Common myeloid progenitor, CD34-positive (primary cell): ENCODE measurements around the gene ZNF827.

ENCODE experiments used
- CTCF ChIA-PET: fragments of 350-600 bp; sonication (Branson Sonifier 250); formaldehyde crosslinking; loops from one replicate; lab custom pipeline; 2021; ENCODE audit warnings: antibody characterized with exemption; lab: Charles Lee
- POLR2A ChIA-PET: fragments of 350-600 bp; sonication (Branson Sonifier 250); formaldehyde crosslinking; loops from one replicate; lab custom pipeline; 2021; ENCODE audit warnings: antibody characterized with exemption; lab: Charles Lee
- DNase-seq, 3 donors: peaks; one replicate each; pipeline versions ENCODE4 v3.0.0 to v3.0.0-alpha.2; 2013
- H3K27ac ChIP-seq, 2 experiments: 1 replicate in 1 of 2; 2 replicates in 1 of 2; pipeline ENCODE4 v1.7.0; 2013; ENCODE audit warnings: inconsistent platforms in 2 of 2, low read length in 2 of 2, mild to moderate bottlenecking in 2 of 2, low read depth in 1 of 2, moderate library complexity in 1 of 2; ENCODE audit not compliant: severe bottlenecking in 2 of 2, insufficient read depth in 1 of 2, poor library complexity in 1 of 2
- H3K27me3 ChIP-seq, 5 experiments: replicated peaks in 2 of 5; 1 replicate in 3 of 5; 2 replicates in 2 of 5; pipeline versions ENCODE4 v1.6.1 to v1.7.0; 2013; ENCODE audit warnings: low read length in 4 of 5, mild to moderate bottlenecking in 2 of 5, moderate library complexity in 2 of 5, inconsistent platforms in 1 of 5; ENCODE audit not compliant: insufficient read depth in 5 of 5, control insufficient read depth in 4 of 5
- H3K36me3 ChIP-seq, 4 experiments: 1 replicate in 2 of 4; 2 replicates in 2 of 4; pipeline versions ENCODE4 v1.6.1 to v1.7.0; 2013; ENCODE audit warnings: low read length in 3 of 4, control low read depth in 1 of 4, mild to moderate bottlenecking in 1 of 4; ENCODE audit not compliant: control insufficient read depth in 4 of 4, insufficient read depth in 4 of 4
- H3K4me1 ChIP-seq, 4 experiments: 1 replicate in 3 of 4; 2 replicates in 1 of 4; pipeline versions ENCODE4 v1.6.1 to v1.7.1; 2013; ENCODE audit warnings: low read length in 3 of 4, mild to moderate bottlenecking in 3 of 4, control low read depth in 1 of 4, inconsistent platforms in 1 of 4, moderate library complexity in 1 of 4; ENCODE audit not compliant: control insufficient read depth in 4 of 4, insufficient read depth in 4 of 4; ENCODE audit errors: control extremely low read depth in 1 of 4
- H3K4me3 ChIP-seq, 7 experiments: 1 replicate in 4 of 7; 2 replicates in 3 of 7; pipeline versions ENCODE4 v1.5.1 to v1.7.0; 2013; ENCODE audit warnings: mild to moderate bottlenecking in 7 of 7, low read length in 6 of 7, moderate library complexity in 6 of 7, inconsistent platforms in 2 of 7, low read depth in 2 of 7, control low read depth in 1 of 7; ENCODE audit not compliant: insufficient read depth in 4 of 7, control insufficient read depth in 1 of 7; ENCODE audit errors: extremely low read depth in 1 of 7
- H3K9me3 ChIP-seq, 5 experiments: 1 replicate in 4 of 5; 2 replicates in 1 of 5; pipeline versions ENCODE4 v1.6.1 to v1.7.1; 2013; ENCODE audit warnings: low read length in 4 of 5, mild to moderate bottlenecking in 2 of 5, inconsistent platforms in 1 of 5, low read depth in 1 of 5, moderate library complexity in 1 of 5; ENCODE audit not compliant: control insufficient read depth in 4 of 5, insufficient read depth in 2 of 5; ENCODE audit errors: control extremely low read depth in 1 of 5
- WGBS: methylation state at CpG from one replicate; pipeline ENCODE4 v1.1.5; 2013; ENCODE audit not compliant: insufficient coverage; 5-methylcytosine and 5-hydroxymethylcytosine counted together

ZNF827 gene

DNA sequence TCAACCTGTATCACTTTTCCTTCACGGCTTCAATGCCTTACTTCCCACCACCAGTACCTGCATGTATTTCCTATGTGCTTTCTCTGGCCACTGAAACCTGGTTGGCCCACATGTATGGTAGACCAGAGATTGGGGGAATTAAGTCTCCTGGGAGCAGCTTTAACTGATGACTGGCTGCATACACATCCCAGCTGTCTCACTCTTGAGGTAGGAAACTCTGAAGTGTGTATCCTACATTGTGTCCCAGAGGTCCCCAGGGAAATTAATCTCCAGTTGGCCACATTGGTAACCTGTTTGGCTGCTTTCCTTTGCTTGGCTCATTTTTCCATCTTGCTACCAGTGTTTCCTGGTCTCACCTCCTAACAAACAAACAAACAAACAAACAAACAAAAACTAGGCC lies 124.4 kb downstream of the ZNF827 start:
- no peak overlapping the region for H3K27ac ChIP-seq
- no CpG with 5 or more reads among the region's 1 CpG for whole genome bisulfite sequencing
- no peaks in the 10 kb centered on the region for H3K4me1 ChIP-seq
- no peaks in the 10 kb centered on the region for H3K27me3 ChIP-seq
- H3K4me3 ChIP-seq: no peak overlapping the region
- POLR2A ChIA-PET: no interaction called here
- H3K9me3 ChIP-seq: peaks cover 0 to 14% (median 8%) of the 10 kb centered on the region in 5 experiments
- CTCF ChIA-PET: no interaction called here
- no peak for DNase-seq
- H3K36me3 ChIP-seq: peaks cover 18 to 50% (median 36%) of the 10 kb centered on the region in 4 experiments

DNA sequence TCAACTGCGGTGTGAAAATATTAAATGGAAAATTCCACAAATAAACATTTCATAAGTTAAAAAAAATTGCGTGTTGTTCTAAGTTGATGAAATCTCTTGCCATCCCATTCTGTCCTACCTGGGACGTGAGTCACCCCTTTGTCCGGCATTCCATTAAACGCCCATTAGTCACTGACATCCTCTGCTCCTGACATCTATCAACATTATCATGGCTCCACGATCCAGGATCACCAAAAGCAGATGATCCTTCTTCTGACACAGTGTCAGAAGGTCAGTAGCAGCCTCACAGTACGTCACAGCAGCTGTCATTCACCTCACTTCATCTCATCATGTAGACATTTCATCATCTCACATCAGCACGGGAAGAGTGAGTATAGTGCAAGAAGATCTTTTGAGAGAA lies 125.7 kb downstream of the ZNF827 start:
- POLR2A ChIA-PET: no interaction called here
- peaks cover 16 to 52% (median 34%) of the 10 kb centered on the region in 4 experiments for H3K36me3 ChIP-seq
- H3K9me3 ChIP-seq: peaks cover 0 to 18% (median 8%) of the 10 kb centered on the region in 5 experiments
- no peak for DNase-seq
- WGBS: 95% methylated on average over 5 of the region's 8 CpGs
- no peaks in the 10 kb centered on the region for H3K27me3 ChIP-seq
- no peak overlapping the region for H3K4me3 ChIP-seq
- no peaks in the 10 kb centered on the region for H3K4me1 ChIP-seq
- no peak overlapping the region for H3K27ac ChIP-seq
- CTCF ChIA-PET: no interaction called here

DNA sequence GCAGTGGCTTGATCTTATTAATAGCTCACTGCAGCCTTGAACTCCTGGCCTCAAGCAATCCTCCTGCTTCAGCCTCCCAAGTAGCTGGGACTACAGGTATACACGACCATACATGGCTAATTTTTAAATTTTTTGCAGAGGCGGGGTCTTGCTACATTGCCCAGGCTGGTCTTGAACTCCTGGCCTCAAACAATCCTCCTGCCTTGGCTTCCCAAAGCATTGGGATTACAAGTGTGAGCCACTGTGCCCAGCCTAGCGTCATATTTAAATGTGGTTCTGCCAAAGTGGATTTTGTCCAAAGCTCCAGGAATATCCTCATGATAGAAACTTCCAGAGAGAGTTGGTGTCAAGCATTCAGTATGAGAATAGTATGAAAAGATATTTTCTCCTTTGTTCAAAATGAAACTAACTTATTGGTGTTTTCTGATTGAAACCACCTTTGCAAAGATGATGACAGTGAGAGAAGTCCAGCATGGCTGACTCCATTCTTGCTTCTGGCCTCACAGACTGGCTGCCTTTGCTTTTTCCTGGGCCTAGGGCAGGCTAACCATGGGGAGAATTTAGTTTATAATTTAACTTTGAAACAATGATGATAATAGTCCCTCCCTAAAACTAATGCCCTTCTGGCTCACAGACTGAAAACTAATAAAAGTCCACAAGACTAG lies 129.6 kb downstream of the ZNF827 start:
- CTCF ChIA-PET: interaction anchor here (0.8 kb wide), 1 partner anchor 11 kb away, joined by 3 read pairs; no protein-coding TSS in a partner anchor
- POLR2A ChIA-PET: no interaction called here

DNA sequence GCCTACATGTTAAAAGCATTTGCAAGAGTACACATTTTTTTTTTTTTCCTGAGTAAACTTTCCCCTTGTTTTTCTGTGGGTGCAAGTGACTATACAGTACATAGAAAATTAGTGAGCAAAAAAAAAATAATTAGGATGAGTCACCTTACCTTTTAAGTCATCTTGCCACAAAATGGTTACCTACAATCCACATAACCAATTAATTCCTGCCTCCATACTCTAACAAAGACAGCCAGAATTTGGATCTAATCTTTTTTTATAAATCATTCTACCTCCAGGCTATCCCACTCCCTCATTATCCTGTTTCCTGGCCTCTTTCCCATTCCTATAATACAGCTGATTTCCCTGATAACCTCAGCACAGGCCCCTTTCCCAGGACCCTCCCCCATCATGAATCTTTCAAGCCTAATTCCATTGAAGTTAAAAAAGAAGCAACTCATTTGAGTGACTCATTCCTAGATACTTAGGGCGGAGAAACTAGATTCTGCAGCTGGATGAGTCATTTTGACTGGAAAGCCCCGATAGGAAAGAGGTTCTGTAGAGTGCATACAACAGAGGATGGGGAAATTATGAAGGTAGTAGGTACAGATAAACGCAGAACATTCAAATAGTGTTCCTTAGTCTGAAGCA lies 130.5 kb downstream of the ZNF827 start:
- Histone ChIP-seq H3K9me3 (peaks cover 0 to 18% (median 8%) of the 10 kb centered on the region in 5 experiments), H3K4me3 (no peak overlapping the region), H3K27me3 (no peaks in the 10 kb centered on the region), H3K4me1 (no peaks in the 10 kb centered on the region), H3K36me3 (peaks cover 4 to 31% (median 18%) of the 10 kb centered on the region in 4 experiments), H3K27ac (no peak overlapping the region)
- DNase-seq: peak in 2 of 3 donors; percentile 46 to 60
- WGBS: 100% methylated on average over 2 of the region's 3 CpGs
- ChIA-PET CTCF (interaction anchor here (0.8 kb wide), 1 partner anchor 12 kb away, joined by 3 read pairs; no protein-coding TSS in a partner anchor), POLR2A (interaction anchor here (0.6 kb wide), 2 partner anchors 111 to 262 kb away, joined by 3 to 4 read pairs; no protein-coding TSS in a partner anchor)

More for the DNA sequence above, 129.6 kb downstream of the ZNF827 start:
- no peaks in the 10 kb centered on the region for H3K27me3 ChIP-seq
- H3K4me3 ChIP-seq: no peak overlapping the region
- peaks cover 0 to 18% (median 8%) of the 10 kb centered on the region in 5 experiments for H3K9me3 ChIP-seq
- H3K27ac ChIP-seq: no peak overlapping the region
- peaks cover 4 to 39% (median 23%) of the 10 kb centered on the region in 4 experiments for H3K36me3 ChIP-seq
- no peaks in the 10 kb centered on the region for H3K4me1 ChIP-seq
- DNase-seq: no peak
- 100% methylated on average over 3 of the region's 3 CpGs for WGBS

DNA sequence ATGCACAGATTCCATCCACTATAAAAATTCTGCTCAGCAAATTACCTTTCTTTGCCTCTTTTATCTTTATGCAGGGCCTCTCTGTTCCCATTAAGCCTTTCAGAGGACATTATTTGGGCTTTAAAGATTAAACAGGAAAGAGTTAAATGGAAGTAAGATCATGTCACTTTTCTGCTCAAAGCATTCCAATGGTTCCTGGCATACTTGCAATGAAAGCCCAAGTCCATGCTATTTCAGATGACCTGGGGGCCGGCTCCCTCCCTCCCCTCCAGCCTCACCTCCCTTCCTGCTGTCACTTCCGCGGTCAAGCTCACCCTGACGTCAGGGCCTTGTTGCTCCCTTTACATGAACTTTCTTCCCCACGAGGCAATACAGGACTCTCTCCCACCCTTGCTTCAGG lies 133.1 kb downstream of the ZNF827 start:
- WGBS: 67% methylated on average over 5 of the region's 5 CpGs
- peak in 1 of 3 donors; percentile 36 for DNase-seq
- POLR2A ChIA-PET: no interaction called here
- CTCF ChIA-PET: no interaction called here
- Histone ChIP-seq H3K27ac (no peak overlapping the region), H3K27me3 (no peaks in the 10 kb centered on the region), H3K4me1 (no peaks in the 10 kb centered on the region), H3K9me3 (peaks cover 0 to 15% (median 8%) of the 10 kb centered on the region in 5 experiments), H3K4me3 (no peak overlapping the region), H3K36me3 (peaks cover 2 to 14% (median 9%) of the 10 kb centered on the region in 4 experiments)

DNA sequence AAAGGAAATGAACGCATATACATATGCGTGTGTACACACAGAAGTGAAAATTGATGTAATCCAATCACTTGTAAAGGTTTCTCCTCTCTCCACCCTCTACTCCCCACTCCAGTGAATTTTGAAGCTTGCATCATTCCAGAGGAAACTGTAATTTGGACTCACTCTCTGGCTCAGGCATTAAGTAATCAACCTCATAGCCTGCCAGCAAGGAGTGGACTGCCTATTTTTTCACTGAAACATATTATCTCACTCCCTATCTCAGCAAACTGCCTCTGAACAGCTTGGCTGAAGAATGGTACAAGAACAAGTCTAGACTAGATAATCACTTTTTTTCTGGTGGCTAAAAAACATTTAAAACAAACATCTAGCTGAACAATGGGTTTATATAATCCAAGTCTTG lies 134.5 kb downstream of the ZNF827 start:
- H3K4me3 ChIP-seq: no peak overlapping the region
- H3K36me3 ChIP-seq: peaks cover 2 to 10% (median 3%) of the 10 kb centered on the region in 4 experiments
- DNase-seq: no peak
- H3K4me1 ChIP-seq: peaks cover 0 to 4% (median 0%) of the 10 kb centered on the region in 4 experiments
- WGBS: 100% methylated on average over 2 of the region's 2 CpGs
- H3K27ac ChIP-seq: no peak overlapping the region
- peaks cover 0 to 3% (median 2%) of the 10 kb centered on the region in 5 experiments for H3K9me3 ChIP-seq
- H3K27me3 ChIP-seq: no peaks in the 10 kb centered on the region
- CTCF ChIA-PET: no interaction called here
- POLR2A ChIA-PET: no interaction called here

DNA sequence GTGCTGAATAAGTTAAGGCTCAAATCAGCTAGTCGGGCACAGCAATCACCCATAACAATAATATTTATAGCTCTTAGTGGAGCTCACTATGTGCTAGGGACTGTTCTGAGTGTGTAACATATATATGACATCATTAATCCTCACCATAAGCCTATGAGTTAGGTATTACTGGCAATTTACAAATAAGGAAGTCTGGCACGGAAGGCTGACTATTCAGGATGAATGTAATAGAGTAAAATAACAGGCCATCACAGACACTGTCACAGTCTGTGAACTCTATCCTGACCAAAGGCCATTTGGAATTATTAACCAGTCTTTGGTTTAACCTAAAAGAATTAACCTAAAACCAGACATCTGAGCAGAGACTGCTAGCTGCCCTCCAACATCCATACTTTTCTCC lies 139.4 kb downstream of the ZNF827 start:
- Histone ChIP-seq H3K27me3 (no peaks in the 10 kb centered on the region), H3K36me3 (peaks cover 0 to 2% (median 0%) of the 10 kb centered on the region in 4 experiments), H3K27ac (no peak overlapping the region), H3K4me1 (peaks cover 4 to 16% (median 11%) of the 10 kb centered on the region in 4 experiments), H3K9me3 (no peaks in the 10 kb centered on the region), H3K4me3 (no peak overlapping the region)
- peak in 1 of 3 donors; percentile 15 for DNase-seq
- no CpG with 5 or more reads among the region's 2 CpGs for WGBS
- POLR2A ChIA-PET: no interaction called here
- CTCF ChIA-PET: interaction anchor here (0.6 to 1.7 kb wide), 3 partner anchors 13 to 40 kb away, joined by 3 to 4 read pairs (median 3); no protein-coding TSS in a partner anchor
